GM19397 (cell line): ENCODE data around the gene ELOVL6.
A peak's percentile ranks its signal among the peaks of the same experiment; 100 is the strongest.
"Not testable (repeated sequence)": the region's sequence is repeated elsewhere in the genome, so short reads cannot be mapped to it uniquely, and the experiment has no call there.

Source experiments
- ATAC-seq: cut with Tn5 transposase; IDR thresholded peaks from one replicate; pipeline ENCODE4 v1.9.1; 2021; ENCODE audit warnings: mild to moderate bottlenecking, moderate library complexity; ENCODE audit not compliant: unreplicated experiment

The ELOVL6 gene

GRCh38 chr4:110078148-110078547, 120.3 kb downstream of the ELOVL6 start:
- not testable (repeated sequence) for ATAC-seq

- not testable (repeated sequence) for ATAC-seq
Measured at GRCh38 chr4:110076828-110077227, 121.6 kb downstream of the ELOVL6 start.

GRCh38 chr4:110075891-110076290, 122.5 kb downstream of the ELOVL6 start:
- no peak for ATAC-seq

- ATAC-seq: no peak
Measured at GRCh38 chr4:110075083-110075738, 123.2 kb downstream of the ELOVL6 start.

- no peak for ATAC-seq
Measured at GRCh38 chr4:110074570-110074969, 123.8 kb downstream of the ELOVL6 start.

- ATAC-seq: no peak
Measured at GRCh38 chr4:110073053-110073845, 125.2 kb downstream of the ELOVL6 start.

GRCh38 chr4:110071466-110071865, 126.9 kb downstream of the ELOVL6 start:
- no peak for ATAC-seq

- no peak for ATAC-seq
Measured at GRCh38 chr4:110068248-110068647, 130.2 kb downstream of the ELOVL6 start.

- ATAC-seq: no peak
Measured at GRCh38 chr4:110064934-110065333, 133.5 kb downstream of the ELOVL6 start.

GRCh38 chr4:110064295-110064694, 134.1 kb downstream of the ELOVL6 start:
- ATAC-seq: no peak

- ATAC-seq: no peak
Measured at GRCh38 chr4:110062166-110062565, 136.2 kb downstream of the ELOVL6 start.

GRCh38 chr4:110061076-110061475, 137.3 kb downstream of the ELOVL6 start:
- ATAC-seq: no peak

- peak; percentile 63 for ATAC-seq
Measured at GRCh38 chr4:110059556-110060191, 138.7 kb downstream of the ELOVL6 start.

GRCh38 chr4:110058677-110059076, 139.7 kb downstream of the ELOVL6 start:
- ATAC-seq: no peak

- ATAC-seq: peak; percentile 74
Measured at GRCh38 chr4:110055158-110055768, 143.2 kb downstream of the ELOVL6 start.

GRCh38 chr4:110049951-110050925, 148.2 kb downstream of the ELOVL6 start:
- no peak for ATAC-seq

GRCh38 chr4:110046588-110047049, 151.8 kb downstream of the ELOVL6 start:
- no peak for ATAC-seq

GRCh38 chr4:110042545-110043517, 155.6 kb downstream of the ELOVL6 start:
- ATAC-seq: no peak

GRCh38 chr4:110041735-110042134, 156.7 kb downstream of the ELOVL6 start:
- ATAC-seq: no peak
